22Rv1 (cell line): ENCODE results near the gene D2HGDH.

ENCODE experiments used
- ZFX ChIP-seq: fragments of 450-650 bp; IDR thresholded peaks from 2 replicates; pipeline ENCODE4 v1.6.1; 2017; ENCODE audit warnings: antibody characterized with exemption, borderline replicate concordance
- TF ChIP-seq, protein P1 (sequence below): fragments of 450-650 bp; IDR thresholded peaks from 2 replicates; pipeline ENCODE4 v1.5.1; 2017; ENCODE audit warnings: mild to moderate bottlenecking

DNA sequence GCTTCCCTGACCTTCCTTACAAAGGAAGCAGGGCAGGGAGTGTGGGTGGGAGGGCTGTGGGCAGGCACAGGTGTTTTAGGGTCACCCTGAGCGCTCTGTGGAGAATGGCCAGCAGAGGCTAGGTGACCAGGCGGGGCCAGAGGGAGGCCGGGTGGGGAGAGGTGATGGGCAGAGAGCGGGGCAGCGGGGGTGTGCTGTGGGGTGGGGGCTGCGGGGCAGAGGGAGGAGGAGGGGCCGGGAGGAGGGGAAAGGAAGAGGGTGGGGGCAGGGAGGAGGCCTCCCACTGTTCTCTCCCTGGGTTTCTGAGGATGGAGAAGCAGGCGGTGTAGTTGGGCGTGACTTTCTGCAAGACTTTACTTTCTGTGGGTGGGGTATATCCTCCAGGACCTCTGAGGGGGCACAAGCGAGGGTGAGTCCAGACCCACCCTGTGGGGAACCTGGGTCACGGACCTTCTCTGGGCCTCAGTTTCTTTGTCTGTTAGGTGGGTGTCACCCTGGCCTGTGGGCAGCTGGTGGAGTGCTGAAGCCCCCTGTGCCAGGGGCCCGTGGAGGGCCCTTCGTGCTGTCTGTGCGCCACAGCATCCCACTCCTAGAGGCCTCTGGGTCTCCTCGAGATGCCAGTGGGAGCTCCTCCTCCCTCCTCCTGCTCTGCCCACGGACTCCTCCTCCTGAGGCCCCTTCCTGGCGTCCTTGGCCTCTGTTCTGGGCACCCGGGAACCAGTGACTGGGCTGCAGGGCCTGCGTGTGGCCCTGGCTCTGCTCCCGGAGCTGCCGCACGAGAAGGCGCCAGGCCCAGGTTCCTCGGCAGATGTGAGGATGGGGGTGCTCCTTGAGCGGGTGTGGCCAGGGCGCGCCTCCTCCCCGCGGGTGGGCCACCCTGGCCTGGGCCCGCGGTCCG, 68.2 kb downstream of the D2HGDH start:
- TF ChIP-seq, protein P1, sequence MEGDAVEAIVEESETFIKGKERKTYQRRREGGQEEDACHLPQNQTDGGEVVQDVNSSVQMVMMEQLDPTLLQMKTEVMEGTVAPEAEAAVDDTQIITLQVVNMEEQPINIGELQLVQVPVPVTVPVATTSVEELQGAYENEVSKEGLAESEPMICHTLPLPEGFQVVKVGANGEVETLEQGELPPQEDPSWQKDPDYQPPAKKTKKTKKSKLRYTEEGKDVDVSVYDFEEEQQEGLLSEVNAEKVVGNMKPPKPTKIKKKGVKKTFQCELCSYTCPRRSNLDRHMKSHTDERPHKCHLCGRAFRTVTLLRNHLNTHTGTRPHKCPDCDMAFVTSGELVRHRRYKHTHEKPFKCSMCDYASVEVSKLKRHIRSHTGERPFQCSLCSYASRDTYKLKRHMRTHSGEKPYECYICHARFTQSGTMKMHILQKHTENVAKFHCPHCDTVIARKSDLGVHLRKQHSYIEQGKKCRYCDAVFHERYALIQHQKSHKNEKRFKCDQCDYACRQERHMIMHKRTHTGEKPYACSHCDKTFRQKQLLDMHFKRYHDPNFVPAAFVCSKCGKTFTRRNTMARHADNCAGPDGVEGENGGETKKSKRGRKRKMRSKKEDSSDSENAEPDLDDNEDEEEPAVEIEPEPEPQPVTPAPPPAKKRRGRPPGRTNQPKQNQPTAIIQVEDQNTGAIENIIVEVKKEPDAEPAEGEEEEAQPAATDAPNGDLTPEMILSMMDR = no peak
- TF ChIP-seq ZFX = no peak
